ENCODE measurements around the gene USHBP1. TPM values are rescaled to one million over a fixed set of nuclear protein-coding genes. Genes with fewer than 3 reads are reported as not detected.

The USHBP1 gene
- total and polyA plus RNA-seq, 2 of the 13 experiments (the other 11 are each of a cell fraction or from before 2014, with no cell fraction given) = 0.15 to 1.5 TPM

DNA sequence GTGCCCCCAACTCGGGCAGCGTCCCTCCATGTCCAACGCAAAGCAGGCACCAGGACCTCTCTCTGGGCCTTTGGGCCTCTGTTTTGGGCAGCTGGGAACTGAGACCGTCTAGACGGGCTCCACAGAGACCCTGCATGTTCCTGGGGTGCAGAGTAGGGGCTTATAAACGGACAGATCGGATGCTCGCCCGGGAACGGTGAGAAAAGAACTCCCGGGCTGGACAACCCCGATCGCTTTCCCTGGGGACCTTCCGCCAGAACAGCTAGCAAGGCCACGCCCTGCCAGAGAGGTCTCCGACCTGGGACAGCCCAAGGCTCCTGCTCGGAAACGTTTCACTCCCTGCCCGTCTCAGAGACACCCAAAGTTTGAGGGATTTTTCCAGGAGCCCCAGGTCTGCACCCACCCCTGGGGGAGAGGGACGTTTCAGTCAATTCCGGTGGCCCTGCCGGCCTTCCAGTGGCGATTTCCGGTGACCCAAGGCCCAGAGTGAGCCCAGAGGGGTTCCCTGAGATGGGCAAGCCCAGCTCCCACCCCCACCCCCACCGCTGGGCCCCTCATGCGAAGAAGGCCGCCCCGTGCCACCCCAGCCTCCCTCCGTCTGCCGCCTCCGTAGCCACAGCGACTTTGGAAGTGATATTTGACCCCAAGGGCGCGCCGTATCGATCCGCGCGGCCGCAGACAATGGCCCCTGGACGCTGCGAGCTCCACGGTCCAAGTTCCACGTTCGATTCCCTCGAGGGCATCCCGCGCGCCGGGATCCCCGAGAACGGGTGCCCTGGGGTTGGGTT, 20.5 kb downstream of the USHBP1 start (continued):
- TF ChIP-seq, protein P1, sequence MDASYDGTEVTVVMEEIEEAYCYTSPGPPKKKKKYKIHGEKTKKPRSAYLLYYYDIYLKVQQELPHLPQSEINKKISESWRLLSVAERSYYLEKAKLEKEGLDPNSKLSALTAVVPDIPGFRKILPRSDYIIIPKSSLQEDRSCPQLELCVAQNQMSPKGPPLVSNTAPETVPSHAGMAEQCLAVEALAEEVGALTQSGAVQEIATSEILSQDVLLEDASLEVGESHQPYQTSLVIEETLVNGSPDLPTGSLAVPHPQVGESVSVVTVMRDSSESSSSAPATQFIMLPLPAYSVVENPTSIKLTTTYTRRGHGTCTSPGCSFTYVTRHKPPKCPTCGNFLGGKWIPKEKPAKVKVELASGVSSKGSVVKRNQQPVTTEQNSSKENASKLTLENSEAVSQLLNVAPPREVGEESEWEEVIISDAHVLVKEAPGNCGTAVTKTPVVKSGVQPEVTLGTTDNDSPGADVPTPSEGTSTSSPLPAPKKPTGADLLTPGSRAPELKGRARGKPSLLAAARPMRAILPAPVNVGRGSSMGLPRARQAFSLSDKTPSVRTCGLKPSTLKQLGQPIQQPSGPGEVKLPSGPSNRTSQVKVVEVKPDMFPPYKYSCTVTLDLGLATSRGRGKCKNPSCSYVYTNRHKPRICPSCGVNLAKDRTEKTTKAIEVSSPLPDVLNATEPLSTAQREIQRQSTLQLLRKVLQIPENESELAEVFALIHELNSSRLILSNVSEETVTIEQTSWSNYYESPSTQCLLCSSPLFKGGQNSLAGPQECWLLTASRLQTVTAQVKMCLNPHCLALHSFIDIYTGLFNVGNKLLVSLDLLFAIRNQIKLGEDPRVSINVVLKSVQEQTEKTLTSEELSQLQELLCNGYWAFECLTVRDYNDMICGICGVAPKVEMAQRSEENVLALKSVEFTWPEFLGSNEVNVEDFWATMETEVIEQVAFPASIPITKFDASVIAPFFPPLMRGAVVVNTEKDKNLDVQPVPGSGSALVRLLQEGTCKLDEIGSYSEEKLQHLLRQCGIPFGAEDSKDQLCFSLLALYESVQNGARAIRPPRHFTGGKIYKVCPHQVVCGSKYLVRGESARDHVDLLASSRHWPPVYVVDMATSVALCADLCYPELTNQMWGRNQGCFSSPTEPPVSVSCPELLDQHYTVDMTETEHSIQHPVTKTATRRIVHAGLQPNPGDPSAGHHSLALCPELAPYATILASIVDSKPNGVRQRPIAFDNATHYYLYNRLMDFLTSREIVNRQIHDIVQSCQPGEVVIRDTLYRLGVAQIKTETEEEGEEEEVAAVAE (CRISPR knock-in tag; IDR thresholded peaks at IDR 0.05; ENCODE audit: borderline replicate concordance) = no peak
- TF ChIP-seq ZNF33B (CRISPR knock-in tag; IDR thresholded peaks at IDR 0.05) (peak; percentile 73; the same call in 1 of the 2 replicates), CREM (IDR thresholded peaks at IDR 0.05) (peak; percentile 65; the same call in 1 of the 2 replicates), CREM (CRISPR knock-in tag; IDR thresholded peaks at IDR 0.05) (no peak), ZKSCAN1 (IDR thresholded peaks at IDR 0.05; ENCODE audit: low read length) (no peak), RFX1 (IDR thresholded peaks at IDR 0.05) (no peak), TSC22D2 (CRISPR knock-in tag; IDR thresholded peaks at IDR 0.05; ENCODE audit: borderline replicate concordance) (no peak), ZNF335 (CRISPR knock-in tag; IDR thresholded peaks at IDR 0.05) (no peak), MAZ (IDR thresholded peaks at IDR 0.05; ENCODE audit: borderline replicate concordance, low read depth, low read length) (no peak; the same call in 1 of the 2 replicates), MAZ (CRISPR knock-in tag; IDR thresholded peaks at IDR 0.05; ENCODE audit: low read depth) (0 out of 2 replicates have a peak, but pooled peaks have one; percentile 20), MBD4 (IDR thresholded peaks at IDR 0.05; ENCODE audit: borderline replicate concordance, low read length) (no peak), PHF21A (CRISPR knock-in tag; IDR thresholded peaks at IDR 0.05) (peak; percentile 64; the same call in 1 of the 2 replicates), PPARG (CRISPR knock-in tag; conservative IDR thresholded peaks at IDR 0.05) (peak; percentile 58; the same call in 1 of the 2 replicates), NFRKB (IDR thresholded peaks at IDR 0.05) (no peak)
- TF ChIP-seq, protein P2, sequence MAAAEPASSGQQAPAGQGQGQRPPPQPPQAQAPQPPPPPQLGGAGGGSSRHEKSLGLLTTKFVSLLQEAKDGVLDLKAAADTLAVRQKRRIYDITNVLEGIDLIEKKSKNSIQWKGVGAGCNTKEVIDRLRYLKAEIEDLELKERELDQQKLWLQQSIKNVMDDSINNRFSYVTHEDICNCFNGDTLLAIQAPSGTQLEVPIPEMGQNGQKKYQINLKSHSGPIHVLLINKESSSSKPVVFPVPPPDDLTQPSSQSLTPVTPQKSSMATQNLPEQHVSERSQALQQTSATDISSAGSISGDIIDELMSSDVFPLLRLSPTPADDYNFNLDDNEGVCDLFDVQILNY (CRISPR knock-in tag; conservative IDR thresholded peaks at IDR 0.05) = no peak
- TF ChIP-seq, protein P3, sequence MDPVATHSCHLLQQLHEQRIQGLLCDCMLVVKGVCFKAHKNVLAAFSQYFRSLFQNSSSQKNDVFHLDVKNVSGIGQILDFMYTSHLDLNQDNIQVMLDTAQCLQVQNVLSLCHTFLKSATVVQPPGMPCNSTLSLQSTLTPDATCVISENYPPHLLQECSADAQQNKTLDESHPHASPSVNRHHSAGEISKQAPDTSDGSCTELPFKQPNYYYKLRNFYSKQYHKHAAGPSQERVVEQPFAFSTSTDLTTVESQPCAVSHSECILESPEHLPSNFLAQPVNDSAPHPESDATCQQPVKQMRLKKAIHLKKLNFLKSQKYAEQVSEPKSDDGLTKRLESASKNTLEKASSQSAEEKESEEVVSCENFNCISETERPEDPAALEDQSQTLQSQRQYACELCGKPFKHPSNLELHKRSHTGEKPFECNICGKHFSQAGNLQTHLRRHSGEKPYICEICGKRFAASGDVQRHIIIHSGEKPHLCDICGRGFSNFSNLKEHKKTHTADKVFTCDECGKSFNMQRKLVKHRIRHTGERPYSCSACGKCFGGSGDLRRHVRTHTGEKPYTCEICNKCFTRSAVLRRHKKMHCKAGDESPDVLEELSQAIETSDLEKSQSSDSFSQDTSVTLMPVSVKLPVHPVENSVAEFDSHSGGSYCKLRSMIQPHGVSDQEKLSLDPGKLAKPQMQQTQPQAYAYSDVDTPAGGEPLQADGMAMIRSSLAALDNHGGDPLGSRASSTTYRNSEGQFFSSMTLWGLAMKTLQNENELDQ (CRISPR knock-in tag; IDR thresholded peaks at IDR 0.05; ENCODE audit: borderline replicate concordance) = no peak; the same call in 1 of the 2 replicates
- TF ChIP-seq, protein P4, sequence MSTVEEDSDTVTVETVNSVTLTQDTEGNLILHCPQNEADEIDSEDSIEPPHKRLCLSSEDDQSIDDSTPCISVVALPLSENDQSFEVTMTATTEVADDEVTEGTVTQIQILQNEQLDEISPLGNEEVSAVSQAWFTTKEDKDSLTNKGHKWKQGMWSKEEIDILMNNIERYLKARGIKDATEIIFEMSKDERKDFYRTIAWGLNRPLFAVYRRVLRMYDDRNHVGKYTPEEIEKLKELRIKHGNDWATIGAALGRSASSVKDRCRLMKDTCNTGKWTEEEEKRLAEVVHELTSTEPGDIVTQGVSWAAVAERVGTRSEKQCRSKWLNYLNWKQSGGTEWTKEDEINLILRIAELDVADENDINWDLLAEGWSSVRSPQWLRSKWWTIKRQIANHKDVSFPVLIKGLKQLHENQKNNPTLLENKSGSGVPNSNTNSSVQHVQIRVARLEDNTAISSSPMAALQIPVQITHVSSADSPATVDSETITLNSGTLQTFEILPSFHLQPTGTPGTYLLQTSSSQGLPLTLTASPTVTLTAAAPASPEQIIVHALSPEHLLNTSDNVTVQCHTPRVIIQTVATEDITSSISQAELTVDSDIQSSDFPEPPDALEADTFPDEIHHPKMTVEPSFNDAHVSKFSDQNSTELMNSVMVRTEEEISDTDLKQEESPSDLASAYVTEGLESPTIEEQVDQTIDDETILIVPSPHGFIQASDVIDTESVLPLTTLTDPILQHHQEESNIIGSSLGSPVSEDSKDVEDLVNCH (CRISPR knock-in tag; IDR thresholded peaks at IDR 0.05) = no peak
- TF ChIP-seq, protein P5, sequence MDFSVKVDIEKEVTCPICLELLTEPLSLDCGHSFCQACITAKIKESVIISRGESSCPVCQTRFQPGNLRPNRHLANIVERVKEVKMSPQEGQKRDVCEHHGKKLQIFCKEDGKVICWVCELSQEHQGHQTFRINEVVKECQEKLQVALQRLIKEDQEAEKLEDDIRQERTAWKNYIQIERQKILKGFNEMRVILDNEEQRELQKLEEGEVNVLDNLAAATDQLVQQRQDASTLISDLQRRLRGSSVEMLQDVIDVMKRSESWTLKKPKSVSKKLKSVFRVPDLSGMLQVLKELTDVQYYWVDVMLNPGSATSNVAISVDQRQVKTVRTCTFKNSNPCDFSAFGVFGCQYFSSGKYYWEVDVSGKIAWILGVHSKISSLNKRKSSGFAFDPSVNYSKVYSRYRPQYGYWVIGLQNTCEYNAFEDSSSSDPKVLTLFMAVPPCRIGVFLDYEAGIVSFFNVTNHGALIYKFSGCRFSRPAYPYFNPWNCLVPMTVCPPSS (IDR thresholded peaks at IDR 0.05) = no peak

Measured in HepG2 (cell line).